Measurements from ENCODE around the gene GRAP.
"Not testable (repeated sequence)": the region's sequence is repeated elsewhere in the genome, so short reads cannot be mapped to it uniquely, and the experiment has no call there.

GRAP gene

GRCh38 chr17:19022128-19022527 lies 24.6 kb downstream of the GRAP start:
- Histone ChIP-seq H3K4me1 (peaks cover 0 to 42% (median 30%) of the 10 kb centered on the region in 10 experiments; a peak in 16 of 20 replicates), H3K4me3 (no peak overlapping the region), H3K9ac (peak overlapping the region in 2 of 11 experiments; percentile 15 to 24; a peak in 1 of 22 replicates), H4K20me1 (peaks cover 0 to 73% (median 58%) of the 10 kb centered on the region in 11 experiments; a peak in 20 of 22 replicates), H3K27me3 (no peaks in the 10 kb centered on the region), H3K9me3 (replicated peaks in 1 of 11) (no peaks in the 10 kb centered on the region), H3K27ac (no peak overlapping the region), H3K4me2 (peak overlapping the region in 1 of 11 experiments; percentile 23; a peak in 1 of 22 replicates), H3K36me3 (peaks cover 21 to 41% (median 32%) of the 10 kb centered on the region in 11 experiments)
- no peak for TF ChIP-seq Cebpa-rat (IDR thresholded peaks at IDR 0.05)

GRCh38 chr17:19021622-19022083 lies 25.1 kb downstream of the GRAP start:
- Histone ChIP-seq H3K4me3 (no peak overlapping the region), H3K27ac (no peak overlapping the region), H3K4me2 (no peak overlapping the region), H3K4me1 (peaks cover 0 to 42% (median 30%) of the 10 kb centered on the region in 10 experiments; a peak in 16 of 20 replicates), H3K9ac (no peak overlapping the region), H3K27me3 (no peaks in the 10 kb centered on the region), H4K20me1 (peaks cover 0 to 73% (median 60%) of the 10 kb centered on the region in 11 experiments; a peak in 20 of 22 replicates), H3K36me3 (peaks cover 21 to 41% (median 32%) of the 10 kb centered on the region in 11 experiments), H3K9me3 (replicated peaks in 1 of 11) (no peaks in the 10 kb centered on the region)
- TF ChIP-seq Cebpa-rat (IDR thresholded peaks at IDR 0.05) = no peak

- not testable (repeated sequence) for H3K9me3 ChIP-seq (replicated peaks in 1 of 11); H3K27me3 ChIP-seq; H3K4me3 ChIP-seq; H3K4me2 ChIP-seq; H3K27ac ChIP-seq; H3K9ac ChIP-seq
- Histone ChIP-seq H3K4me1 (peaks cover 0 to 42% (median 30%) of the 10 kb centered on the region in 10 experiments; a peak in 16 of 20 replicates), H4K20me1 (peaks cover 0 to 73% (median 60%) of the 10 kb centered on the region in 11 experiments; a peak in 20 of 22 replicates), H3K36me3 (peaks cover 21 to 41% (median 32%) of the 10 kb centered on the region in 11 experiments)
These were observed 25.6 kb downstream of the GRAP start for GRCh38 chr17:19021011-19021621.

- TF ChIP-seq Cebpa-rat (IDR thresholded peaks at IDR 0.05) = no peak
- H3K27ac ChIP-seq = no peak overlapping the region
- H3K4me3 ChIP-seq = no peak overlapping the region
- peaks cover 0 to 73% (median 60%) of the 10 kb centered on the region in 11 experiments; a peak in 20 of 22 replicates for H4K20me1 ChIP-seq
- H3K27me3 ChIP-seq = no peaks in the 10 kb centered on the region
- H3K9me3 ChIP-seq (replicated peaks in 1 of 11) = no peaks in the 10 kb centered on the region
- peaks cover 6 to 42% (median 31%) of the 10 kb centered on the region in 10 experiments; a peak in 19 of 20 replicates for H3K4me1 ChIP-seq
- H3K36me3 ChIP-seq = peaks cover 21 to 41% (median 32%) of the 10 kb centered on the region in 11 experiments
- no peak overlapping the region for H3K4me2 ChIP-seq
- no peak overlapping the region for H3K9ac ChIP-seq
These were observed 26.7 kb downstream of the GRAP start for GRCh38 chr17:19020016-19020415.

GRCh38 chr17:19019041-19019941 lies 27.5 kb downstream of the GRAP start:
- H3K9ac ChIP-seq = no peak overlapping the region
- H3K4me1 ChIP-seq = peaks cover 13 to 35% (median 28%) of the 10 kb centered on the region in 10 experiments
- peaks cover 0 to 69% (median 52%) of the 10 kb centered on the region in 11 experiments; a peak in 20 of 22 replicates for H4K20me1 ChIP-seq

GRCh38 chr17:19018600-19018950 lies 28.2 kb downstream of the GRAP start:
- H4K20me1 ChIP-seq = peaks cover 0 to 63% (median 45%) of the 10 kb centered on the region in 11 experiments; a peak in 19 of 22 replicates
- H3K36me3 ChIP-seq = peaks cover 12 to 29% (median 20%) of the 10 kb centered on the region in 11 experiments; a peak in 21 of 22 replicates
- no peak overlapping the region for H3K9ac ChIP-seq
- H3K27me3 ChIP-seq = no peaks in the 10 kb centered on the region
- no peak for TF ChIP-seq Cebpa-rat (IDR thresholded peaks at IDR 0.05)
- no peak overlapping the region for H3K27ac ChIP-seq
- H3K4me1 ChIP-seq = peaks cover 15 to 32% (median 23%) of the 10 kb centered on the region in 10 experiments
- no peak overlapping the region for H3K4me2 ChIP-seq
- no peak overlapping the region for H3K4me3 ChIP-seq
- H3K9me3 ChIP-seq (replicated peaks in 1 of 11) = no peaks in the 10 kb centered on the region

More at GRCh38 chr17:19019041-19019941, 27.5 kb downstream of the GRAP start:
- no peak for TF ChIP-seq Cebpa-rat (IDR thresholded peaks at IDR 0.05)
- peaks cover 18 to 35% (median 28%) of the 10 kb centered on the region in 11 experiments for H3K36me3 ChIP-seq
- no peak overlapping the region for H3K27ac ChIP-seq
- no peak overlapping the region for H3K4me3 ChIP-seq
- H3K27me3 ChIP-seq = no peaks in the 10 kb centered on the region
- H3K9me3 ChIP-seq (replicated peaks in 1 of 11) = no peaks in the 10 kb centered on the region
- H3K4me2 ChIP-seq = peak overlapping the region in 3 of 11 experiments; percentile 24 to 36 (median 26); a peak in 4 of 22 replicates

GRCh38 chr17:19017804-19018599 lies 28.8 kb downstream of the GRAP start:
- Histone ChIP-seq H3K9ac (no peak overlapping the region), H3K4me3 (no peak overlapping the region), H3K27ac (no peak overlapping the region), H3K4me2 (no peak overlapping the region), H3K27me3 (no peaks in the 10 kb centered on the region), H3K4me1 (peaks cover 12 to 29% (median 21%) of the 10 kb centered on the region in 10 experiments), H3K36me3 (peaks cover 12 to 26% (median 20%) of the 10 kb centered on the region in 11 experiments; a peak in 21 of 22 replicates), H4K20me1 (peaks cover 0 to 59% (median 42%) of the 10 kb centered on the region in 11 experiments; a peak in 19 of 22 replicates), H3K9me3 (replicated peaks in 1 of 11) (no peaks in the 10 kb centered on the region)
- no peak for TF ChIP-seq Cebpa-rat (IDR thresholded peaks at IDR 0.05)

- Histone ChIP-seq H3K27ac (no peak overlapping the region), H3K27me3 (no peaks in the 10 kb centered on the region), H3K9ac (no peak overlapping the region), H4K20me1 (peaks cover 0 to 53% (median 36%) of the 10 kb centered on the region in 11 experiments; a peak in 17 of 22 replicates), H3K4me3 (no peak overlapping the region), H3K4me1 (peaks cover 6 to 23% (median 16%) of the 10 kb centered on the region in 10 experiments; a peak in 19 of 20 replicates), H3K9me3 (replicated peaks in 1 of 11) (no peaks in the 10 kb centered on the region), H3K36me3 (peaks cover 12 to 24% (median 17%) of the 10 kb centered on the region in 11 experiments; a peak in 21 of 22 replicates), H3K4me2 (no peak overlapping the region)
- no peak for TF ChIP-seq Cebpa-rat (IDR thresholded peaks at IDR 0.05)
These were observed 29.4 kb downstream of the GRAP start for GRCh38 chr17:19017401-19017800.

All from BLaER1 treated with 17β-estradiol and CSF1 and Interleukin-3, amounts not matched to agents 10 nM and 100 nM (cell line).